ENCODE results near the gene ITGA2.
"Not testable (repeated sequence)": the region's sequence is repeated elsewhere in the genome, so short reads cannot be mapped to it uniquely, and the experiment has no call there.

ITGA2 gene

DNA sequence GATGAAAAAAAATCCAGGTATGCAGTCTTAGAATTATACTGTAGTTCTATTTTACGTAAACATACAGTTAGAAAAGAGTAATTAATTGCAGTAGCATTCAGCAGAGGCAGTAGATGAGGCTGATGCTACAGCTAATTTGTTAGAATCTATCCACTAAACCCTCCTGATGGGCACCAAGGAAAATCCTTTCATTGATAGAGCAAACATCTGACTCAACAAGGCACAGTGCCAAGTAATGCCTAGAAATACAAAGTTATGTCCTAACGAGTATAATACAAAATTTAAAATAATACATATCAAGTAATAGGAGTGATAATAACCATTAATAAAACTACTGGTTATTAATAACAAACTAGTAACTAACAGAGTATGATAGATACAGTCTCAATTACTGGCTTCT lies 111.5 kb downstream of the ITGA2 start:
- no peak for DNase-seq (ENCODE audit: low read depth)

- DNase-seq (ENCODE audit: low read depth) = no peak
Observed at GRCh38 chr5:53105611-53106300, 116.6 kb downstream of the ITGA2 start.

GRCh38 chr5:53109056-53109442 lies 119.9 kb downstream of the ITGA2 start:
- DNase-seq (ENCODE audit: low read depth) = no peak

DNA sequence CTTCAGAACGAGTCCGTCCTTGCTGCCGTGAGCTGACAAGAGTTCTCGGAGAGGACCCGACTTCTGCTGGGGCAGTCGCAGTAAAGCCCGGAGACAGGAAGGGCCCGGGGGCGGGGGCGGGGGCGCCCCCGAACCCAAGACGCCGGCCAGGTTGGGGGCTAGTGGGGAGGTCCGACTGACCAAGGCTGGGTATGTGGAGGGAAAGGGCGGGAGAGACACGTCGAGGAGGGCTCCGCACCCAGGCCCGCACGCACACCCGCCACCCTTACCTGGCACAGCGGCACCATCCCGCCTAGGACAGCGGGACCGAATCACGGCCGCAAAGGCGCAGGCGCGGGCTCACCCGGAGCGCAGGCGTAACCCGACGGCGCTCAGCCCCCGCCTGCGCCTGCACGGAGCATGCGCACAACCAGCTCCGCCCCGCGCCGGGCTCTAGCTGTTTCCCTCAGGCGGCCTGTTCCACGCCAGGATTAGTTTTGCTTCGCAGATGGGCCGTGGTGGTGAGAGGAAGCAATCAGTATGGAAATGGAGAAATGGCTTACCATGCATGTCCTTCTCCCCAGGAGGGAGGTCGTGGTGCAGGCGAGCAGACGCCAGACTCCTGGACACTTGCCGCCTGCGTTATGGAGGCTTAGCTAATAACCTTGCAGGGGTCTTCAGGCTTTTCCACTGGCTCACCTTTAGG lies 120.4 kb downstream of the ITGA2 start, which contains the start of gene MOCS2:
MOCS2 (minus strand) TSS at position 315 of the 685 bp plus-strand sequence. CDS start 2,583 bp downstream, outside the sequence.
- DNase-seq (ENCODE audit: low read depth) = peak; percentile 73

- no peak for DNase-seq (ENCODE audit: low read depth)
Observed at GRCh38 chr5:53110156-53110555, 121.0 kb downstream of the ITGA2 start.

GRCh38 chr5:53111139-53111538 lies 122.0 kb downstream of the ITGA2 start:
- no peak for DNase-seq (ENCODE audit: low read depth)

DNA sequence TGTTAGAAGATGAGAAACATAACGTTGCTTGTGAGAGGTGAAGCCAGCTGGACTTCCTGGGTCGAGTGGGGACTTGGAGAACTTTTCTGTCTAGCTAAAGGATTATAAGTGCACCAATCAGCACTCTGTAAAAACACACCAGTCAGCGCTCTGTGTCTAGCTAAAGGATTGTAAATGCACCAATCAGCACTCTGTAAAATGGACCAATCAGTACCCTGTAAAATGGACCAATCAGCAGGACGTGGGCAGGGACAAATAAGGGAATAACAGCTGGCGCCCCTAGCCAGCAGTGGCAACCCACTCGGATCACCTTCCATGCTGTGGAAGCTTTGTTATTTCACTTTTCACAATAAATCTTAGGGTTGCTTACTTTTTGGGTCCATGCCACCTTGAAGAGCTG lies 123.2 kb downstream of the ITGA2 start:
- DNase-seq (ENCODE audit: low read depth) = not testable (repeated sequence)

DNA sequence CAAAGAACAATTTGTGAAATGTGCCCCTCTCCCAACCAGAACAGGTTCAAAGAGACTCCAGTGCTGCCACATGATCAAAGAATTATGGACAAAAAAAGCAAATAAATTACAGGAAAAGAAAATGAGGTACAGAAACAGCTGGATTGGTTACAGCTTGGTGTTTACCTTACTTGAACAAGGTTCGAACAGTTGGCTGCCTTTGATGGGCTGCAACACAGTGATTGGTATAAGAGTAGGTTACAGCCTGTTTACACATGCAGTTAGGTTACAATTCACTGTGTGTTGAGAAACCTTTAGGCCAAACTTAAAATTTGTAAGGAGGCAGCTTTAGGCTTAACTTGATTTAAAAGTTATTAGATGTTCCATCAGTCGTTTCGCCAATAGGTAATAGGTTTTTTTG lies 123.8 kb downstream of the ITGA2 start:
- no peak for DNase-seq (ENCODE audit: low read depth)

DNA sequence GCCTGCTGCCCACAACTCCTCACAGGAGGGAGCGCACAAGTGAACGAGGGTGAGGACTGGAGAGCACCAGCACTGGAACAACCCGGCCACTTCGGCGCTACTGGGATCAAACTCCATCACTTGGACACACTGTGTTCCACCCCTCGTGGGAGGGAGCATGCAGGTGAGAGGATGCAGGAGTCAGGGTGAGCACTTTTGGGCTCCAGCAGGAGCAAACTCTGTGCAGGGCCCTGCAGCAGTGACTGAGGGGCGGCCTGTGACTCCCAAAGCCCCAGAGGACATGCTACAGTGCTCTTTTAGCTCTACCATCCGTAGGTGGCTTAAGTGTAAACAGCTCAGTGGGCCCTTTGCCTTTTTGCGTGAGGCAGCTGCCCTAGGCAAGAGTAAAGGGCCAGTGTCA lies 124.8 kb downstream of the ITGA2 start:
- DNase-seq (ENCODE audit: low read depth) = no peak

- DNase-seq (ENCODE audit: low read depth) = no peak
Observed at GRCh38 chr5:53114988-53115387, 125.8 kb downstream of the ITGA2 start.

- DNase-seq (ENCODE audit: low read depth) = no peak
Observed at GRCh38 chr5:53116597-53116996, 127.4 kb downstream of the ITGA2 start.

- no peak for DNase-seq (ENCODE audit: low read depth)
Observed at GRCh38 chr5:53118879-53119278, 129.7 kb downstream of the ITGA2 start.

DNA sequence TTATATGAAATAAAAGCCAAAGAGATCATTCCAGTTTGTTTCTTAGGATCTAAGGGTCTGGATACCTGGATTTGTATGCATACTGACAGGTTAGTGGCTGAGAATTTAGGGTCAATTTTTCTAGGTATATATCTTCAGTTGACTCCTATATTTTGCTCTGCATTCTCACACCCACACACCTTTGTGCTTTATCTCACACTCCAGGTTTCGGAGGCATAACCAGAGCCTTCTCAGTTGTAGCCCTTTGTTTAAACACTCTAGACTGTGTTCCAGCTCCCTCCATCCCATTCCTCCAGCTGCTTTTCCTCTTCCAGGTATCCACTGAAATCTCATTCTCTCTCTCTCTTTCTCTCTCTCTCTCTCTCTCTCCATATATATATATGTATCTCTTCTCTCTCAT lies 131.0 kb downstream of the ITGA2 start:
- DNase-seq (ENCODE audit: low read depth) = no peak

DNA sequence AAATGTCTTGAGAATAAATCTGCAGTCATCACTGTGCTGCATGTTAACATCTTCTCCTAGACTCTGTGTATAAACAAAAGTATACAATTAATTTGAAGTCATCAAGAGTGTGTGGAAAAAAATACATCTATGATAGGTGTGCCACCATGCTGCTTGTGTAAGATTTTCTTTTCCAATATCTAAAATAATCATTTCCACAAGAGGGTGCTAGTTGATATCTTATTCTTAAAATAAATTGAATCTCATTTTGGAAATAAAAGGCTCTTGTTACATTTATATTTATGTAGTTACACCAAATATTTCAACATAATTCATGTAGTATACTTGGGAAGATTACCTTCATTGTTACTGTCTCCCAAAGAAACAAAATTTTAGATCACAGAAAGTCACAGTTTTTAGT lies 134.6 kb downstream of the ITGA2 start:
- no peak for DNase-seq (ENCODE audit: low read depth)

- DNase-seq (ENCODE audit: low read depth) = peak; percentile 41
Observed at GRCh38 chr5:53126521-53126920, 137.4 kb downstream of the ITGA2 start.

DNA sequence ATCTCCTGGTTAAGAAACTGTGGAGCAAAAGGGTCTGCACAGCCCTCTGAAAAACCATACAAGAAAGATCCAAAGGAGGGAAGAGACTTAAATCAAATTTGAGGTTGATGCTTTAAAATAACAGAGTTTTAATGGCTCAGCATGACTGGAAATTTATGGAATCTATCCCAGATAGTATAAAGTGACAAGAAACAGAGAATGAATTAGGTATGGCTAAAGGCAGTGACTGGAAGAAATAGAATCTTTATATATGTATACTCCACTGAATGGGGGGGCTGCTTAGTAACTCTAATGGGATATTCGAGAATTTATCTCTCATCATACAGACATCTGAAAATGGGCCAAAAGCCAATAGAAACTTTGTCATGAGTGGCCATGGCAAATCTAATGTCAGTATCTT lies 138.0 kb downstream of the ITGA2 start:
- no peak for DNase-seq (ENCODE audit: low read depth)

DNA sequence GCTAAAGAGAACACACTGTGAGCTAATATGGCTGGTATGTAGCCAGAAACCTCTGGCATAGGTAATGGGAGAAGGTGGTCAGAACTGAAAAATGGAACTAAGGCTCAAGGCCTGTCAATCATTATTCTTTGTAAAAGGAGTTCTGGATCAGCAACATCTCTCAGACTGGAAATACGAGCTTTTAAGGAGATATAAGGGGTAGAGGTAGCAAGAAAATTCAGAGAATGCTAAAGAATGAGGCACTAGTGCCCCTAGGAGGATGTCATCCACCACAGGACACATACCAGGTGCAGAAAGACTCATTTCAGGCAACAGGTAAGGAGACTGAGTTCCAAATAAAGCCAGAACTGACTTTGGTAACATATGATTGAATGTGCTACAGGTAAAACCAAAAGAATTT lies 139.3 kb downstream of the ITGA2 start:
- no peak for DNase-seq (ENCODE audit: low read depth)

- DNase-seq (ENCODE audit: low read depth) = no peak
Observed at GRCh38 chr5:53130266-53130665, 141.1 kb downstream of the ITGA2 start.

- DNase-seq (ENCODE audit: low read depth) = no peak
Observed at GRCh38 chr5:53133020-53133419, 143.9 kb downstream of the ITGA2 start.
